Cerebellar nuclear complex (tissue), 1 donor: ENCODE results near the gene DOCK8.

Experiments used
- DNase-seq, 2 experiments: peaks; one replicate each; lab custom pipeline; 2025; lab: John Stamatoyannopoulos, UW

The DOCK8 gene

DNA sequence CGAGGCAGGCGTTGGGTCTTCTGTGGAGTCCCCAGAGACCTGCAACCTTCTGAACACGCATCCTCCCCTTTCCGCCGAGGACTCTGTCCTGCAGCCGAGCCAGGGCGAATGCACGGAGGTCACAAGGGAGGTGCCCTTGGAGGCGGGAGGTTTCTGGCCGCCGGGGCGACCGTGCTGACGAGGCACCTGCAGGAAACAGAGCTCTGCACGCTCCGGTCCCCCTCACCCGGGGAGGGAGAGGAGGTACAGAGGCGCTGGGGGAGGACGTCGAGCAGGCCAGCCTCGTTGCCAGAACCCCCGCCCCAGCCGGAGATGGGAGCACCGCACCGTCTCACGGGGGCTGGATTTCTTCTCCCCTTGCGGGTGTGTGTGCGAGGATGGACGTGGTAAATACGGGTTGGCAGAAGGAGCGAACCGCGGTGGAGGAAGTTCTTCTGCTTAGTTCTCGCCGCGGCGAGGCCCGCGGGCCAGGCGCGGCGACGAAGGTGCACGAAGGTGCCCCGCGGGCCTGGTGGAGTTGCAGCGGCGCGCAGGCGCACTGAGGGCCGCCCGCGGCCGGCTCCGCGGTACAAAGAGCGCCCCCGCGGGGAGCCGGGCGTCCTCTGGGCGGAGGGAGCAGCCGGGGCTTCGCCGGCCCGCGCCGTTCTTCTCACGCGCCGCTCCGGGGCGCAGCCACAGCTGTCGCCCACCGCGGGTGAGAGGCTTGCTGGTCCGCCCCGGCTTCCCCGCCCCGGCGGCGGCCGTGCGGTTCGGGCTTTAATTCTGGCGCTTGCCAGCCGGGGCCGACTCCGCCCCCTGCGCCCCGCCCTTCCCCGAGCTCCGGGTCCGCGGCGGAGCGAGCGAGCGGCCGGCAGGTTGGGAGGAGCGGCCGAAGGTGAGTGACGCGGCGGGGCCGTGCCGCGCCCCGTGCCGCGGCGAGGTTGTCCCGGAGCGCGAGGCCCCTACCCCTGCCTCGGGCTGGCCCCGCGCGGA, 289.5 kb downstream of the DOCK8 start, which contains the start of gene KANK1:
Gene KANK1 (plus strand): TSS at position 815 of the 972 bp plus-strand sequence.
- no peak for DNase-seq

DNA sequence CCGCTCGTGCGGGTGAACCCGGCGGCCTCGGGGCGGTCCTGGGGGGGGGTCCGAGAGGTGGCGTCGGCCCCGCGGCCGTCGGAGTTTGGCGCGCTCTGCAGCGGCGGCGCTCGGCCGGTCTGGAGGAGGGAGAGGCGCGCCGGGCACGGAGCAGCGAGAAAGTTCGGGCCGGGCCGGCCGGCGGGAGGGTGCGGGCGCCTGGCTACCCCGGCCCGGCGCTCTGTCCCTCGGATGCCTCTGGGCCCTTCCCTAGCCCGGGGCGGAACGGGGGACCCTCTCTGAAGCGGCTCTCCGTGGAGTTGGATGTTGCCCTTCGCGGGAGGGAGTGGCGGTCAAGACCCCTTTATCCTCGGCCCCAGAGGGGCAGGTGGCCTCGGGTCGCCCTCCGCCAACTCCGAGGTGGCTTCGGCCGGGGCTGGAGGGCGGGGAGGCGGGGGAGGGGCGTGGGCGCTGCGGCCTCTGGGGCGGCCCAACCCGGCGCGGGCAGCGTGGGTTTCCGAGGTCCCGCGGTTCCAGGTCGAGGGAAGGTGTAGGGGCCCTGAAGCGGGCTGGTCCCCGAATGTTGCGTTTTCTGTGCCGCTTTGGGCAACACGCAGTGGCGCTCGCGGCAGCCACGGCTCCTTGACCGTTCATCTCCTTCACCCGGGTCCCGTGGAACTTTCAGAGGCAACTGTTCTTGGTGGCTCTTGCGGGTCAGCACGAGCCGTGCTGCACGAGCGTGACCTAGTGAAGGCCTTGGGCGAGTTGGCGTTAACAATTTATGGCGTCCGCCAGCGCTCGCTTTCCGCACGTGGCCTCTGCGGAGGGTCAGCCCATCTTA, 290.5 kb downstream of the DOCK8 start:
- DNase-seq, result no peak

DNA sequence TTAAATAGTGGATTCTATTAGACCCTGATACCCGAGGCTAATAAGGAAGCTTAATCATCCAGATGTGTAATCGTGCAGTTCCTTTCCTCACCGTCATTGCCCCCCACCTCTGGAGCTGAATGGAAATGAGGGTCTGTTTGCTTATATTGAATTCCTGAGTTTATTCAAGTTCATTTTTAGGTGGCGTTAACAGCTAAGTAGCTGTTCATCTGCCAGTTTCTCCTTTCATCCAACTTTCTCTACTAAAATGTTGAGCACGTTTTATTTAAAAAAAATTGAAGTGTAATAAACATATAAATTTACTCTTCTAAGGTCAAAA, 291.0 kb downstream of the DOCK8 start:
- no peak for DNase-seq

DNA sequence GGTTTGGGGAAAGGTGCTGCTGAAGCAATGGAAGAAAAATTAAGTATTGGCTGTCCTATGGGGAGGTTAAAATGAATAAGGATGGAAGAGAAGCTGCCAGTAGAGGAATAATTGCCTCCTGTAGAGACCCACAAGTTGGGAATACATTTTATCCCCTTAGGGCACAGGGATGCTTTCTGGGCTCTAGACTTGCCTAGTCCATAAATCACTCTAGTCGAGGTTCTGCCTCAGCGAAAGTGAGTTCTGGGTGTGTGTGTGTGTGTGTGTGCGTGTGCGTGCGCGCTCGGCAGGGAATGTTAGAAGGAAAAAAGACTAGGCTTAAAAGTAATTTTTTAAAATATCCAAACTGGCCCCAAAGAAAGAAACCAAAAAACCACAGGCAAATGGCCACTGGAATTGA, 291.6 kb downstream of the DOCK8 start:
- DNase-seq, result no peak

DNA sequence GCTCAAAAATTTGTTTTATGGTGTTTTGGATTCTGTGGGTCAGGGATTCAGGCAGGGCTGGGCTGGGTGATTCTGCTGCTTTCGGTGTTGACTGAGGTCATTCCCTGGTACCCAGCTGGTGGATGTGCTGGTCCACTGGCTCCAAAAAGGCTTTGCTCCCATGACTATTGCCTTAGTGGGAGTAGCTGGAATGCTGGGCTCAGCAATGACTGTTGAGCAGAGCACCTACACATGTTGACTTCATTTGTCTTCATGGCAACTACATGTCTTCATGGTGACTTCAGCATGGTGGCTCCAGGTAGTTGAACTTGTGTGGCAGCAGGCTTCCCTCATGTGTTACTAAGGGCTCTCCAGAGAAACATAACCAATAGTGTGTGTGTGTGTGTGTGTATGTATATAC, 297.2 kb downstream of the DOCK8 start:
- no peak for DNase-seq

DNA sequence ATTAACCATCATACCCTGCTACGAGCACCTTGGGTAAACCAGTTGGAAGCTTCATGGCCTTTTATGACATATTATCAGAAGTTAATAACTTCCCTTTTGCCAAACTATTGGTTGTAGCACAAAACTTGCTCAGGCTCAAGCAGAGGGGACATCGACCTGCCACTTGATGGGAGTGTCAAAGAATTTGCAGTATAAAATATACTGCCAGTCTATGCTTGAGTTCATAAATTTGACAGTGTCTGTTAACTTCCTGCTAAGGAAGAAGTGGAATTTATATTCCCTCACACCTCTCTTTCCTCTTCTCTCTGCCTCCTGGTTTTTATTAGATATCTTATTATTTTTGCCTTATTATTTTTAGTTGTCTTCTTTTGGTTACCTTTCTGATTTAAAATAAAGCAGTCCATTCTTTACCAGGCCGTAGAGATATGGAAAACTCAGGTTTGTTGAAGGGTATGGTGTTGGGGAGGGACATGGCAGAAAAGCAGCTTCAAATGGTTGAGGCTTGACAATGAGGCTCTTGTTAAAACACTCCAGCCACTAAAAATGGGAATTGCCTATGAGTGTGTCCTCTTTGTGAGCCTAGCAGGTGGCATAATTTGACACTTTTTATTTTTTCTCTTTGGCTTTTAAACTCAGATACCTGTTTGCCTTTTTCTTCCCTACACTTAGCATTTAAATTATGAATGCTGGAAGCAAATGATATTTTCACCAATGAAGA, 298.0 kb downstream of the DOCK8 start:
- no peak for DNase-seq
